ENCODE measurements around the gene KIFC1. TPM values are rescaled to one million over a fixed set of nuclear protein-coding genes. Genes with fewer than 3 reads are reported as not detected.

KIFC1 gene
- total RNA-seq, 2 donors from 2014 or later = 0.66 TPM; not detected in 1

- Histone ChIP-seq H3K27ac (peak overlapping the region; percentile 21 to 92 (median 85)), H3K27me3 (no peaks in the 10 kb centered on the region), H3K4me1 (peaks cover 28% of the 10 kb centered on the region), H3K4me3 (no peak overlapping the region), H3K9me3 (no peaks in the 10 kb centered on the region), H3K36me3 (replicated peaks in 1 of 2; ENCODE audit: insufficient read depth in 1 of 2, low read depth in 2 of 2) (no peaks in the 10 kb centered on the region)
- intact Hi-C loops (cut with DNase I) = no loop called here
- no peak for TF ChIP-seq POLR2A (IDR thresholded peaks at IDR 0.05)
- TF ChIP-seq CTCF (IDR thresholded peaks at IDR 0.05) = no peak
- no peak for DNase-seq
- WGBS, 2 donors = 4 to 11% methylated on average over 12 of the region's 12 CpGs
- ATAC-seq = no peak
These were observed 35.2 kb downstream of the KIFC1 start for GRCh38 chr6:33426590-33427511.

- H3K27me3 ChIP-seq = no peaks in the 10 kb centered on the region
- intact Hi-C loops (cut with DNase I) = no loop called here
- ATAC-seq (peak; percentile 23), DNase-seq (peak; percentile 59 to 76 (median 64))
- H3K4me1 ChIP-seq = peaks cover 28% of the 10 kb centered on the region
- H3K27ac ChIP-seq = peak overlapping the region in 3 of 4 donors; percentile 21 to 92 (median 54)
- no peaks in the 10 kb centered on the region for H3K36me3 ChIP-seq (replicated peaks in 1 of 2; ENCODE audit: insufficient read depth in 1 of 2, low read depth in 2 of 2)
- H3K4me3 ChIP-seq = peak overlapping the region in 1 of 2 donors; percentile 18
- TF ChIP-seq CTCF (IDR thresholded peaks at IDR 0.05) (no peak), POLR2A (IDR thresholded peaks at IDR 0.05) (no peak)
- H3K9me3 ChIP-seq = no peaks in the 10 kb centered on the region
- 0 to 1% methylated on average over 3 to 28 of the region's 79 CpGs for WGBS, 2 donors
These were observed 36.1 kb downstream of the KIFC1 start for GRCh38 chr6:33427585-33428223.

- peak in 6 of 7 experiments; percentile 11 to 50 (median 34) for TF ChIP-seq CTCF (IDR thresholded peaks at IDR 0.05)
- TF ChIP-seq POLR2A (IDR thresholded peaks at IDR 0.05) = no peak
- Histone ChIP-seq H3K27ac (peak overlapping the region in 2 of 4 donors; percentile 37 to 49), H3K4me3 (no peak overlapping the region), H3K4me1 (peaks cover 28% of the 10 kb centered on the region), H3K27me3 (no peaks in the 10 kb centered on the region), H3K36me3 (replicated peaks in 1 of 2; ENCODE audit: insufficient read depth in 1 of 2, low read depth in 2 of 2) (no peaks in the 10 kb centered on the region), H3K9me3 (no peaks in the 10 kb centered on the region)
- WGBS, 2 donors = 5 to 15% methylated on average over 12 to 16 of the region's 33 CpGs
- DNase-seq = peak; percentile 23 to 35 (median 32)
- intact Hi-C loops (cut with DNase I) = no loop called here
- peak; percentile 8 for ATAC-seq
These were observed 36.8 kb downstream of the KIFC1 start for GRCh38 chr6:33428224-33428965.

GRCh38 chr6:33428966-33429749 is 37.5 kb downstream of the KIFC1 start:
- TF ChIP-seq POLR2A (IDR thresholded peaks at IDR 0.05) = no peak
- no peak for TF ChIP-seq CTCF (IDR thresholded peaks at IDR 0.05)
- no peak overlapping the region for H3K4me3 ChIP-seq
- DNase-seq (no peak), ATAC-seq (no peak)
- no peaks in the 10 kb centered on the region for H3K9me3 ChIP-seq
- intact Hi-C loops (cut with DNase I) = no loop called here
- no peaks in the 10 kb centered on the region for H3K36me3 ChIP-seq (replicated peaks in 1 of 2; ENCODE audit: insufficient read depth in 1 of 2, low read depth in 2 of 2)
- peaks cover 28% of the 10 kb centered on the region for H3K4me1 ChIP-seq
- H3K27ac ChIP-seq = peak overlapping the region in 2 of 4 donors; percentile 37 to 49
- no peaks in the 10 kb centered on the region for H3K27me3 ChIP-seq
- WGBS, 2 donors = 72 to 86% methylated on average over 5 of the region's 5 CpGs
